ENCODE measurements around the gene PRR3. TPM values are rescaled to one million over a fixed set of nuclear protein-coding genes. Genes with fewer than 3 reads are reported as not detected.
"Not testable (repeated sequence)": the region's sequence is repeated elsewhere in the genome, so short reads cannot be mapped to it uniquely, and the experiment has no call there.

The PRR3 gene
- total RNA-seq, 1 donor from 2014 or later = 41.4 TPM

GRCh38 chr6:30511169-30511546 is 45.9 kb upstream of the PRR3 start:
- Mint-ChIP-seq H3K27ac (ENCODE audit: unreplicated experiment) (no peak overlapping the region), H3K4me1 (peaks cover 7% of the 10 kb centered on the region), H3K36me3 (ENCODE audit: low read depth) (no peaks in the 10 kb centered on the region), H3K9me3 (no peaks in the 10 kb centered on the region), H3K4me3 (no peak overlapping the region), H3K27me3 (ENCODE audit: low read depth) (peaks cover 65% of the 10 kb centered on the region)
- DNase-seq (ENCODE audit: low read depth, low spot score) = no peak
- TF ChIP-seq, protein P1, sequence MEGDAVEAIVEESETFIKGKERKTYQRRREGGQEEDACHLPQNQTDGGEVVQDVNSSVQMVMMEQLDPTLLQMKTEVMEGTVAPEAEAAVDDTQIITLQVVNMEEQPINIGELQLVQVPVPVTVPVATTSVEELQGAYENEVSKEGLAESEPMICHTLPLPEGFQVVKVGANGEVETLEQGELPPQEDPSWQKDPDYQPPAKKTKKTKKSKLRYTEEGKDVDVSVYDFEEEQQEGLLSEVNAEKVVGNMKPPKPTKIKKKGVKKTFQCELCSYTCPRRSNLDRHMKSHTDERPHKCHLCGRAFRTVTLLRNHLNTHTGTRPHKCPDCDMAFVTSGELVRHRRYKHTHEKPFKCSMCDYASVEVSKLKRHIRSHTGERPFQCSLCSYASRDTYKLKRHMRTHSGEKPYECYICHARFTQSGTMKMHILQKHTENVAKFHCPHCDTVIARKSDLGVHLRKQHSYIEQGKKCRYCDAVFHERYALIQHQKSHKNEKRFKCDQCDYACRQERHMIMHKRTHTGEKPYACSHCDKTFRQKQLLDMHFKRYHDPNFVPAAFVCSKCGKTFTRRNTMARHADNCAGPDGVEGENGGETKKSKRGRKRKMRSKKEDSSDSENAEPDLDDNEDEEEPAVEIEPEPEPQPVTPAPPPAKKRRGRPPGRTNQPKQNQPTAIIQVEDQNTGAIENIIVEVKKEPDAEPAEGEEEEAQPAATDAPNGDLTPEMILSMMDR (conservative IDR thresholded peaks at IDR 0.05) = no peak

GRCh38 chr6:30513451-30513850 is 43.6 kb upstream of the PRR3 start:
- H3K4me3 Mint-ChIP-seq = no peak overlapping the region
- H3K27ac Mint-ChIP-seq (ENCODE audit: unreplicated experiment) = no peak overlapping the region
- peaks cover 2% of the 10 kb centered on the region for H3K9me3 Mint-ChIP-seq
- TF ChIP-seq, protein P1 (conservative IDR thresholded peaks at IDR 0.05) = no peak
- DNase-seq (ENCODE audit: low read depth, low spot score) = no peak
- H3K36me3 Mint-ChIP-seq (ENCODE audit: low read depth) = no peaks in the 10 kb centered on the region
- peaks cover 11% of the 10 kb centered on the region for H3K4me1 Mint-ChIP-seq
- H3K27me3 Mint-ChIP-seq (ENCODE audit: low read depth) = peaks cover 58% of the 10 kb centered on the region

DNA sequence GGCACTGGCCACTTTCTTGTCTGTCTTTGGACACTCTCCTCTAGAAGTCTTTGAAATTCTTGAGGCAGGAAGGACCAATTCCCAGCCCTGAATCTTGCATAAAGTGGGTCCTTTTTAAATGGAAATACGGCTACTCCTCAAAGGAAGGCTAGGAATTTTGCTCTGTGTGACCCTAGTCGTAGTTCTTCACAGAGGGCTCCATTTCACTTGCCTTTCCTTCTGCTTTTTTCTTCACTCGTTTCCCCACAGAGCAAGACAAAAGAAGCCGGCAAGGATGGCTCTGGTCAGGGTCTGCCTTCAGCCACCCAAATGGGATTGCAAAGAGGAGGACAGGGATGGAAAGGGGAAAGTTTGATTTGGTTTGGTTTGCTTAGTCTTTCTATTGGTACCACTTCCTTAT is 42.0 kb upstream of the PRR3 start:
- peaks cover 6% of the 10 kb centered on the region for H3K9me3 Mint-ChIP-seq
- DNase-seq (ENCODE audit: low read depth, low spot score) = no peak
- peaks cover 11% of the 10 kb centered on the region for H3K4me1 Mint-ChIP-seq
- peak overlapping the region; percentile 79 for H3K4me3 Mint-ChIP-seq
- no peaks in the 10 kb centered on the region for H3K36me3 Mint-ChIP-seq (ENCODE audit: low read depth)
- no peak overlapping the region for H3K27ac Mint-ChIP-seq (ENCODE audit: unreplicated experiment)
- H3K27me3 Mint-ChIP-seq (ENCODE audit: low read depth) = peaks cover 59% of the 10 kb centered on the region
- TF ChIP-seq, protein P1 (conservative IDR thresholded peaks at IDR 0.05) = no peak

GRCh38 chr6:30515944-30516753 is 40.9 kb upstream of the PRR3 start:
- peaks cover 57% of the 10 kb centered on the region for H3K27me3 Mint-ChIP-seq (ENCODE audit: low read depth)
- peaks cover 11% of the 10 kb centered on the region for H3K4me1 Mint-ChIP-seq
- TF ChIP-seq, protein P1 (conservative IDR thresholded peaks at IDR 0.05) = no peak
- DNase-seq (ENCODE audit: low read depth, low spot score) = peak; percentile 57
- no peaks in the 10 kb centered on the region for H3K36me3 Mint-ChIP-seq (ENCODE audit: low read depth)
- H3K27ac Mint-ChIP-seq (ENCODE audit: unreplicated experiment) = peak overlapping the region; percentile 91
- H3K9me3 Mint-ChIP-seq = peaks cover 6% of the 10 kb centered on the region
- H3K4me3 Mint-ChIP-seq = peak overlapping the region; percentile 86

DNA sequence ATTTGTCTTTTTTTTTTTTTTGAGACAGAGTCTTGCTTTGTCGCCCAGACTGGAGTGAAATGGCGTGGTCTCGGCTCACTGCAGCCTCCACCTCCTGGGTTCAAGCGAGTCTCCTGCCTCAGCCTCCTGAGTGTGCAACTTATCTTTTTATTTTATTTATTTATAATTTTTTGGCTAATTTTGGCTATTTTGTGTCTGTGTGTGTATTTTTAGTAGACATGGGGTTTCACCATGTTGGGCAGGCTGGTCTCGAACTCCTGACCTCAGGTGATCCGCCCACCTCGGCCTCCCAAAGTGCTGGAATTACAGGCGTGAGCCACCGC is 40.4 kb upstream of the PRR3 start:
- H3K9me3 Mint-ChIP-seq; DNase-seq (ENCODE audit: low read depth, low spot score); H3K36me3 Mint-ChIP-seq (ENCODE audit: low read depth): not testable (repeated sequence)
- H3K27me3 Mint-ChIP-seq (ENCODE audit: low read depth) = peaks cover 56% of the 10 kb centered on the region
- H3K27ac Mint-ChIP-seq (ENCODE audit: unreplicated experiment) = peak overlapping the region; percentile 91
- H3K4me1 Mint-ChIP-seq = peaks cover 11% of the 10 kb centered on the region
- peak overlapping the region; percentile 86 for H3K4me3 Mint-ChIP-seq

DNA sequence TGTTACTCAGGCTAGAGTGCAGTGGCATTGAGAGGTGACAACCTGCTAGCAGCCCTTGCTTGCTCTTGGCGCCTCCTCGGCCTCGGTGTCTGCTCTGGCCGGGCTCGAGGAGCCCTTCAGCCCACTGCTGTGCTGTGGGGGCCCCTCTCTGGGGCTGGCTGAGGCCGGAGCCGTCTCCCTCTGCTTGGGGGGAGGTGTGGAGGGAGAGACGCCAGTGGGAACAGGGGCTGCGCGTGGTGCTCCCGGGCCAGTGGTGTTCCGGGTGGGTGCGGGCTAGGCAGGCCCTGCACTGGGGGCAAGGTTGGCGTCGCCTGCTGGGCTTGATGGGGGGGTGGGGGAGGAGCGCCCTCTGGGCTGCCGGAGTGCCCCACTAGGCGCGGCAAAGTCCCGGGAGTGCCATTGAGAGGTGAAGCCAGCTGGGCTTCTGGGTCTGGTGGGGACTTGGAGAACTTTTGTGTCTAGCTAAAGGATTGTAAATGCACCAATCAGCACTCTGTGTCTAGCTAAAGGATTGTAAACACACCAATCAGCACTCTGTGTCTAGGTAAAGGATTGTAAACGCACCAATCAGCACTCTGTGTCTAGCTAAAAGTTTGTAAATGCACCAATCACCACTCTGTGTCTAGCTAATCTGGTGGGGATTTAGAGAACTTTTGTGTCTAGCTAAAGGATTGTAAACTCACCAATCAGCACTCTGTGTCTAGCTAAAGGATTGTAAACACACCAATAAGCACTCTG is 39.2 kb upstream of the PRR3 start:
- Mint-ChIP-seq H3K27me3 (ENCODE audit: low read depth) (peaks cover 60% of the 10 kb centered on the region), H3K4me1 (peaks cover 11% of the 10 kb centered on the region)
- H3K27ac Mint-ChIP-seq (ENCODE audit: unreplicated experiment); H3K36me3 Mint-ChIP-seq (ENCODE audit: low read depth); H3K4me3 Mint-ChIP-seq; H3K9me3 Mint-ChIP-seq; DNase-seq (ENCODE audit: low read depth, low spot score): not testable (repeated sequence)

DNA sequence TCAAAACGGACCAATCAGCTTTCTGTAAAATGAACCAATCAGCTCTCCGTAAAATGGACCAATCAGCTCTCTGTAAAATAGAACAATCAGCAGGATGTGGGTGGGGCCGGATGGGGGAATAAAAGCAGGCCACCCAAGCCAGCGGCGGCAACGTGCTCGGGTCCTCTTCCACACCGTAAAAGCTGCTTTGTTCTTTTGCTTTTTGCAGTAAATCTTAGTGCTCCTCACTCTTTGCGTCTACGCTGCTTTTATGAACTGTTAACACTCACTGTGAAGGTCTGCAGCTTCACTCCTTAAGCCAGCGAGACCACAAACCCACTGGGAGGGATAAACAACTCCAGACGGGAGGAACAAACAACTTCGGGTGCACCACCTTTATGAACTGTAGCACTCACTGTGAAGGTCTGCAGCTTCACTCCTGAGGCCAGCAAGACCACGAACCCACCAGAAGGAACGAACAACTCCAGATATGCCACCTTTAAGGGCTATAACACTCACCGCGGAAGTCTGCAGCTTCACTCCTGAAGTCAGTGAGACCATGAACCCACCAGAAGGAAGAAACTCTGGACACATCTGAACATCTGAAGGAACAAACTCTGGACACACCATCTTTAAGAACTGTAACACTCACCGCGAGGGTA is 38.5 kb upstream of the PRR3 start:
- Mint-ChIP-seq H3K27me3 (ENCODE audit: low read depth) (peaks cover 65% of the 10 kb centered on the region), H3K4me1 (peaks cover 11% of the 10 kb centered on the region)
- H3K9me3 Mint-ChIP-seq; H3K27ac Mint-ChIP-seq (ENCODE audit: unreplicated experiment); DNase-seq (ENCODE audit: low read depth, low spot score); H3K4me3 Mint-ChIP-seq; H3K36me3 Mint-ChIP-seq (ENCODE audit: low read depth): not testable (repeated sequence)

Measured in neural crest cell (in vitro differentiated cells).